HepG2 (cell line): ENCODE results near the gene UBAP2. TPM values are rescaled to one million over a fixed set of nuclear protein-coding genes. Genes with fewer than 3 reads are reported as not detected.

ENCODE experiments used
- CAMTA2 ChIP-seq: sonication (generic); formaldehyde crosslinking; IDR thresholded peaks from 2 replicates; pipeline ENCODE4 v1.4.0; 2020; ENCODE audit warnings: mild to moderate bottlenecking, missing genetic modification reagents, borderline replicate concordance
- ELF1 ChIP-seq: sonication (generic); formaldehyde crosslinking; IDR thresholded peaks from 2 replicates; pipeline ENCODE4 v1.4.0; 2020; ENCODE audit warnings: missing genetic modification reagents
- JUN ChIP-seq: sonication (generic); formaldehyde crosslinking; IDR thresholded peaks from 2 replicates; pipeline ENCODE4 v1.4.0; 2020; ENCODE audit warnings: mild to moderate bottlenecking, missing genetic modification reagents
- KDM4B ChIP-seq: sonication (generic); formaldehyde crosslinking; IDR thresholded peaks from 2 replicates; pipeline ENCODE4 v1.4.0; 2020; ENCODE audit warnings: missing genetic modification reagents
- NFKBIZ ChIP-seq: IDR thresholded peaks from 2 replicates; pipeline ENCODE4 v1.6.1; 2018; ENCODE audit warnings: missing genetic modification reagents, missing compliant biosample characterization
- PATZ1 ChIP-seq: sonication (generic); formaldehyde crosslinking; IDR thresholded peaks from 2 replicates; pipeline ENCODE4 v1.4.0; 2020; ENCODE audit warnings: missing genetic modification reagents
- PBX3 ChIP-seq: sonication (generic); formaldehyde crosslinking; IDR thresholded peaks from 2 replicates; pipeline ENCODE4 v1.8.1; 2023; ENCODE audit warnings: missing genetic modification reagents, inconsistent platforms, borderline replicate concordance
- RCOR2 ChIP-seq: IDR thresholded peaks from 2 replicates; pipeline ENCODE4 v1.6.1; 2016; ENCODE audit warnings: missing biosample characterization, missing genetic modification reagents
- SMAD1 ChIP-seq: sonication (generic); formaldehyde crosslinking; IDR thresholded peaks from 2 replicates; pipeline ENCODE4 v1.4.0; 2020; ENCODE audit warnings: missing genetic modification reagents, low read depth, mild to moderate bottlenecking, borderline replicate concordance
- SSRP1 ChIP-seq: IDR thresholded peaks from 2 replicates; pipeline ENCODE4 v1.6.1; 2016; ENCODE audit warnings: control low read depth
- TEF ChIP-seq: sonication (generic); formaldehyde crosslinking; IDR thresholded peaks from 2 replicates; pipeline ENCODE4 v1.5.0; 2020; ENCODE audit warnings: missing genetic modification reagents
- ZNF224 ChIP-seq: sonication (generic); formaldehyde crosslinking; IDR thresholded peaks from 2 replicates; pipeline ENCODE4 v1.5.0; 2020; ENCODE audit warnings: mild to moderate bottlenecking, missing genetic modification reagents
- ZNF292 ChIP-seq: sonication (generic); formaldehyde crosslinking; IDR thresholded peaks from 2 replicates; pipeline ENCODE4 v1.8.1; 2022; ENCODE audit warnings: mild to moderate bottlenecking, low read depth, missing genetic modification reagents, borderline replicate concordance
- ZNF329 ChIP-seq: sonication (generic); formaldehyde crosslinking; IDR thresholded peaks from 2 replicates; pipeline ENCODE4 v1.9.0; 2021; ENCODE audit warnings: low read depth, mild to moderate bottlenecking, missing genetic modification reagents
- ZNF337 ChIP-seq: sonication (generic); formaldehyde crosslinking; IDR thresholded peaks from 2 replicates; pipeline ENCODE4 v1.5.1; 2020; ENCODE audit warnings: missing genetic modification reagents, low read depth, mild to moderate bottlenecking, borderline replicate concordance
- ZNF496 ChIP-seq: sonication (generic); formaldehyde crosslinking; IDR thresholded peaks from 2 replicates; pipeline ENCODE4 v1.8.1; 2023; ENCODE audit warnings: mild to moderate bottlenecking, moderate library complexity, missing genetic modification reagents; ENCODE audit not compliant: insufficient replicate concordance
- ZNF530 ChIP-seq: sonication (generic); formaldehyde crosslinking; IDR thresholded peaks from 2 replicates; pipeline ENCODE4 v1.5.0; 2020; ENCODE audit warnings: low read depth, mild to moderate bottlenecking, missing genetic modification reagents
- ZNF577 ChIP-seq: sonication (generic); formaldehyde crosslinking; IDR thresholded peaks from 2 replicates; pipeline ENCODE4 v1.4.0; 2020; ENCODE audit warnings: mild to moderate bottlenecking, low read depth, missing genetic modification reagents, borderline replicate concordance
- ZNF652 ChIP-seq: IDR thresholded peaks from 2 replicates; pipeline ENCODE4 v1.6.1; 2016; ENCODE audit warnings: low read depth, borderline replicate concordance
- polyA plus RNA-seq, 8 experiments: library from polyadenylated mRNA; depleted of rRNA in 3 of 8; stranded (reverse) in 7 of 8; unstranded in 1 of 8; fragments of >200 nt; fragmentation: Illumina TruSeq in 4 of 8; extraction: Trizol in 4 of 8; gene quantifications; 2 replicates each; pipeline versions ENCODE4 v1.2.1 to v1.2.3, GENCODE V29; 2011 to 2016; ENCODE audit warnings: low read depth in 4 of 8, missing spikeins in 1 of 8, mixed read lengths in 1 of 8; ENCODE audit not compliant: insufficient read depth in 1 of 8
- total RNA-seq, 5 experiments: library from RNA; depleted of rRNA; stranded (reverse); fragments of >200 nt; fragmentation: Illumina TruSeq; extraction: Trizol; gene quantifications; 2 replicates each; pipeline ENCODE4 v1.2.3, GENCODE V29; 2016; ENCODE audit warnings: low read depth in 1 of 5
- TF ChIP-seq, protein P1 (sequence below): sonication (generic); formaldehyde crosslinking; IDR thresholded peaks from 2 replicates; pipeline ENCODE4 v1.4.0; 2020; ENCODE audit warnings: missing genetic modification reagents, borderline replicate concordance

The UBAP2 gene
- total and polyA plus RNA-seq, 2 of the 13 experiments (the other 11 are each of a cell fraction or from before 2014, with no cell fraction given) = 19.0 to 22.0 TPM

- TF ChIP-seq RCOR2 (CRISPR knock-in tag) = peak; percentile 39; the same call in 1 of the 2 replicates
- TF ChIP-seq ZNF577 = 0 out of 2 replicates have a peak, but pooled peaks have one; percentile 48
- no peak for TF ChIP-seq SSRP1 (CRISPR knock-in tag)
- TF ChIP-seq PBX3 (CRISPR knock-in tag) = no peak
- TF ChIP-seq SMAD1 = peak; percentile 90
- TF ChIP-seq, protein P1, sequence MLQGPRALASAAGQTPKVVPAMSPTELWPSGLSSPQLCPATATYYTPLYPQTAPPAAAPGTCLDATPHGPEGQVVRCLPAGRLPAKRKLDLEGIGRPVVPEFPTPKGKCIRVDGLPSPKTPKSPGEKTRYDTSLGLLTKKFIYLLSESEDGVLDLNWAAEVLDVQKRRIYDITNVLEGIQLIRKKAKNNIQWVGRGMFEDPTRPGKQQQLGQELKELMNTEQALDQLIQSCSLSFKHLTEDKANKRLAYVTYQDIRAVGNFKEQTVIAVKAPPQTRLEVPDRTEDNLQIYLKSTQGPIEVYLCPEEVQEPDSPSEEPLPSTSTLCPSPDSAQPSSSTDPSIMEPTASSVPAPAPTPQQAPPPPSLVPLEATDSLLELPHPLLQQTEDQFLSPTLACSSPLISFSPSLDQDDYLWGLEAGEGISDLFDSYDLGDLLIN (CRISPR knock-in tag) = peak; percentile 92; the same call in 1 of the 2 replicates
- no peak for TF ChIP-seq NFKBIZ (CRISPR knock-in tag)
- peak; percentile 15; the same call in 1 of the 2 replicates for TF ChIP-seq CAMTA2
- peak; percentile 64 for TF ChIP-seq ELF1 (CRISPR knock-in tag)
- peak; percentile 40; the same call in 1 of the 2 replicates for TF ChIP-seq JUN
- TF ChIP-seq ZNF530 (CRISPR knock-in tag) = no peak
- TF ChIP-seq ZNF329 = 0 out of 2 replicates have a peak, but pooled peaks have one; percentile 37
- TF ChIP-seq TEF (CRISPR knock-in tag) = peak; percentile 62; the same call in 1 of the 2 replicates
- peak; percentile 59; the same call in 1 of the 2 replicates for TF ChIP-seq KDM4B
- no peak; the same call in none of the 2 replicates for TF ChIP-seq PATZ1 (CRISPR knock-in tag)
- peak; percentile 60; the same call in 1 of the 2 replicates for TF ChIP-seq ZNF337 (CRISPR knock-in tag)
- no peak for TF ChIP-seq ZNF496 (CRISPR knock-in tag)
- TF ChIP-seq ZNF224 = no peak
- peak; percentile 20; the same call in 1 of the 2 replicates for TF ChIP-seq ZNF292
- TF ChIP-seq ZNF652 (CRISPR knock-in tag) = no peak
Observed at GRCh38 chr9:34048727-34049629, at the start of gene UBAP2 (continued).
